Naive thymus-derived CD4-positive, alpha-beta T cell (primary cell): ENCODE results near the gene SLC22A23. TPM values are rescaled to one million over a fixed set of nuclear protein-coding genes. Genes with fewer than 3 reads are reported as not detected.

ENCODE experiments used
- ATAC-seq: fragments of 150-1000 bp; cut with Tn5 transposase; 2 replicates; pipeline ENCODE4 v1.10.0; 2021; ENCODE audit warnings: mild to moderate bottlenecking, moderate library complexity
- CTCF ChIA-PET: fragments of 350-600 bp; sonication (Branson Sonifier 250); formaldehyde crosslinking; loops from one replicate; lab custom pipeline; 2021; ENCODE audit warnings: antibody characterized with exemption; lab: Charles Lee
- POLR2A ChIA-PET: fragments of 350-600 bp; sonication (Branson Sonifier 250); formaldehyde crosslinking; loops from one replicate; lab custom pipeline; 2021; ENCODE audit warnings: antibody characterized with exemption, inconsistent platforms; lab: Charles Lee
- DNase-seq, 9 donors: peaks; one replicate each; pipeline versions ENCODE4 v3.0.0 to v3.0.0-alpha.2; 2020 to 2022; ENCODE audit warnings: mixed read lengths in 1 of 9
- H3K27ac ChIP-seq: one replicate; pipeline ENCODE4 v1.7.0; 2013; ENCODE audit warnings: mild to moderate bottlenecking, low read depth, low read length, moderate library complexity
- H3K27me3 ChIP-seq, 2 donors: one replicate each; pipeline ENCODE4 v1.7.0; 2013; ENCODE audit warnings: low read length in 2 of 2, mild to moderate bottlenecking in 2 of 2, moderate library complexity in 2 of 2; ENCODE audit not compliant: control insufficient read depth in 2 of 2, insufficient read depth in 2 of 2
- H3K36me3 ChIP-seq, 3 experiments: 1 replicate in 2 of 3; 2 replicates in 1 of 3; pipeline ENCODE4 v1.7.0; 2013; ENCODE audit warnings: low read length in 3 of 3, mild to moderate bottlenecking in 3 of 3, moderate library complexity in 1 of 3; ENCODE audit not compliant: insufficient read depth in 3 of 3, control insufficient read depth in 2 of 3
- H3K4me1 ChIP-seq, 2 donors: one replicate each; pipeline ENCODE4 v1.7.0; 2013; ENCODE audit warnings: low read length in 2 of 2, mild to moderate bottlenecking in 2 of 2, moderate library complexity in 1 of 2; ENCODE audit not compliant: control insufficient read depth in 2 of 2, insufficient read depth in 2 of 2
- H3K4me3 ChIP-seq: 2 replicates; pipeline ENCODE4 v1.7.0; 2013; ENCODE audit warnings: mild to moderate bottlenecking, low read length
- H3K9me3 ChIP-seq, 3 experiments: 1 replicate in 2 of 3; 2 replicates in 1 of 3; pipeline ENCODE4 v1.7.0; 2013; ENCODE audit warnings: low read length in 3 of 3; ENCODE audit not compliant: control insufficient read depth in 2 of 3
- H3K27ac Mint-ChIP-seq, 9 donors: one replicate each; pipeline ENCODE4 v1.8.0; 2020 to 2022; ENCODE audit warnings: mixed read lengths in 9 of 9, mild to moderate bottlenecking in 8 of 9, moderate library complexity in 5 of 9, inconsistent platforms in 2 of 9
- H3K27me3 Mint-ChIP-seq, 5 donors: one replicate each; pipeline ENCODE4 v1.8.0; 2021 to 2022; ENCODE audit warnings: mixed read lengths in 5 of 5, mild to moderate bottlenecking in 1 of 5
- H3K36me3 Mint-ChIP-seq, 5 donors: one replicate each; pipeline ENCODE4 v1.8.0; 2020 to 2022; ENCODE audit warnings: mixed read lengths in 5 of 5, mild to moderate bottlenecking in 3 of 5, inconsistent platforms in 1 of 5
- H3K4me1 Mint-ChIP-seq, 7 donors: one replicate each; pipeline ENCODE4 v1.8.0; 2020 to 2022; ENCODE audit warnings: mixed read lengths in 7 of 7, mild to moderate bottlenecking in 3 of 7, inconsistent platforms in 1 of 7
- H3K4me3 Mint-ChIP-seq, 10 donors: one replicate each; pipeline ENCODE4 v1.8.0; 2020 to 2022; ENCODE audit warnings: mild to moderate bottlenecking in 10 of 10, mixed read lengths in 10 of 10, moderate library complexity in 6 of 10, inconsistent platforms in 2 of 10
- H3K9me3 Mint-ChIP-seq, 11 donors: one replicate each; pipeline ENCODE4 v1.8.0; 2020 to 2022; ENCODE audit warnings: mixed read lengths in 11 of 11, mild to moderate bottlenecking in 4 of 11, inconsistent platforms in 1 of 11, moderate library complexity in 1 of 11
- intact Hi-C, 2 donors: fragments of 100-400 bp; cut with micrococcal nuclease; formaldehyde crosslinking; loops; one replicate each; pipeline ENCODE4 v1.15.1; 2023
- polyA plus RNA-seq, 2 donors: library from polyadenylated mRNA; unstranded; fragments of 300-500 nt; fragmentation: Illumina TruSeq; gene quantifications; one replicate each; pipeline ENCODE4 v1.2.3, GENCODE V29; 2021
- total RNA-seq, 6 experiments: library from RNA in 5 of 6; stranded (reverse) in 5 of 6; gene quantifications; 1 replicate in 5 of 6; 2 replicates in 1 of 6; pipeline ENCODE4 v1.2.3 and lab custom pipeline; 2021 to 2026

The SLC22A23 gene
- total and polyA plus RNA-seq, 7 experiments from 2014 or later, result 1.1 to 23.8 (median 13.6) TPM

DNA sequence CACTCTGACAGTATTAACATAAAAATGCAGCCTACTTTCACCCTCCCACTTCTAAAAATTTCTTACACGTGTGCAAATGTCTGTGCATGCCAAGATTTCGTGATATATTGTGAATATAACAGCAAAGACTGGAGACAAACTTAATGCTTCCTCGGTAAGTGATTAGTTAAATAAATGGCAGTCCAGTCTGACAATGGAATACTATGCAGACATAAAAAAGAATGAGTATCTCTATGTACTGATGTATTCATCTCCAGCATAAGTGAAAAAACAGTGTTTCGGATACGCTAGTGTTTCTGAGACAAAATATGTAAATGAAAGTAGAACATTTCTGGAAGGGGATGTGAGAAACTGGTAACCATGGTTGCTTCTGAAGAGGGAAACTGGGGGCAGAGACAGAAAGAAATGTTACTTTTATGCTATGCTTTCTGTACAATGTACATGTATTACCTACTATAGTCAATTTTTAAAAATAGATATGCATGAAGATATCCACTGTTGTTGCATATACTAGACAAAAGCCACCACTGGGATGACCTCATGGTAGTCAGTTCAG lies 7.0 kb downstream of the SLC22A23 start:
- Histone ChIP-seq H3K27ac (no peak overlapping the region), H3K27me3 (no peaks in the 10 kb centered on the region), H3K36me3 (no peaks in the 10 kb centered on the region), H3K9me3 (no peaks in the 10 kb centered on the region), H3K4me1 (peaks cover 0 to 31% of the 10 kb centered on the region in 2 donors), H3K4me3 (no peak overlapping the region)
- H3K36me3 Mint-ChIP-seq, result peaks cover 0 to 13% (median 7%) of the 10 kb centered on the region in 5 donors
- H3K27me3 Mint-ChIP-seq, result peaks cover 0 to 22% (median 0%) of the 10 kb centered on the region in 5 donors
- peaks cover 0 to 8% (median 0%) of the 10 kb centered on the region in 11 donors for H3K9me3 Mint-ChIP-seq
- DNase-seq (no peak), ATAC-seq (no peak)
- POLR2A ChIA-PET, result interaction anchor here (0.6 kb wide), 1 partner anchor 183 kb away, joined by 3 read pairs; no protein-coding TSS in a partner anchor
- CTCF ChIA-PET, result no interaction called here
- H3K4me1 Mint-ChIP-seq, result peaks cover 11 to 59% (median 46%) of the 10 kb centered on the region in 7 donors
- H3K4me3 Mint-ChIP-seq, result peak overlapping the region in 8 of 10 donors; percentile 30 to 65 (median 54)
- intact Hi-C loops, result loop anchor here (10.0 kb wide), 2 partner anchors 325 to 595 kb away; no protein-coding TSS in a partner anchor
- peak overlapping the region in 8 of 9 donors; percentile 37 to 90 (median 66) for H3K27ac Mint-ChIP-seq

DNA sequence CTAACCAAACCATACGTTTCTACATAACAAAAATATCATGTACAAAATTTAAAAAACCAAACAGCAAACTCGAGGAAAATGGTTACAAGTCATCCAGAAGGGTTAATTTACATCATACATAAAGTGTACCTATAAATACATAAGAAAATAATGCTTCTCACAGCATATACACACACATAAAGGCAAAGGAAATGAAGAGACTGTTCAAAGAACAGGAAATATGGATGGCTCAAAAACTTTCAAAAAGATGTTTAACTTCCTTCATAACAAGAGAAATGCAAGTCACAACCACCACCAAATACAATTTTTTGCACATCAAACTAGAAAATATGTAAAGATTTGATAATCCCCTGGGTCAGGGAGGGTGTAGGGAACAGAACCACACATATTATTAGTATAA lies 7.5 kb downstream of the SLC22A23 start:
- DNase-seq (peak in 6 of 9 donors; percentile 26 to 62 (median 54)), ATAC-seq (peak; percentile 55)
- H3K9me3 Mint-ChIP-seq, result peaks cover 0 to 8% (median 0%) of the 10 kb centered on the region in 11 donors
- Histone ChIP-seq H3K36me3 (no peaks in the 10 kb centered on the region), H3K4me1 (peaks cover 0 to 26% of the 10 kb centered on the region in 2 donors), H3K9me3 (no peaks in the 10 kb centered on the region), H3K27ac (no peak overlapping the region), H3K4me3 (no peak overlapping the region), H3K27me3 (no peaks in the 10 kb centered on the region)
- H3K27ac Mint-ChIP-seq, result peak overlapping the region in 8 of 9 donors; percentile 37 to 90 (median 66)
- H3K4me1 Mint-ChIP-seq, result peaks cover 11 to 63% (median 51%) of the 10 kb centered on the region in 7 donors
- peaks cover 0 to 22% (median 0%) of the 10 kb centered on the region in 5 donors for H3K27me3 Mint-ChIP-seq
- peak overlapping the region in 9 of 10 donors; percentile 30 to 65 (median 52) for H3K4me3 Mint-ChIP-seq
- peaks cover 0 to 13% (median 7%) of the 10 kb centered on the region in 5 donors for H3K36me3 Mint-ChIP-seq
- intact Hi-C loops, result no loop called here
- POLR2A ChIA-PET, result interaction anchor here (0.6 kb wide), 1 partner anchor 182 kb away, joined by 3 read pairs; no protein-coding TSS in a partner anchor
- CTCF ChIA-PET, result no interaction called here

GRCh38 chr6:3447005-3447404 lies 9.8 kb downstream of the SLC22A23 start:
- Mint-ChIP-seq H3K36me3 (peaks cover 0 to 13% (median 7%) of the 10 kb centered on the region in 5 donors), H3K4me3 (peak overlapping the region in 1 of 10 donors; percentile 3), H3K27ac (peak overlapping the region in 7 of 9 donors; percentile 4 to 59 (median 21)), H3K9me3 (peaks cover 0 to 8% (median 0%) of the 10 kb centered on the region in 11 donors), H3K4me1 (peaks cover 11 to 71% (median 58%) of the 10 kb centered on the region in 7 donors), H3K27me3 (peaks cover 0 to 17% (median 0%) of the 10 kb centered on the region in 5 donors)
- H3K4me3 ChIP-seq, result no peak overlapping the region
- ATAC-seq, result no peak
- intact Hi-C loops, result no loop called here
- H3K36me3 ChIP-seq, result no peaks in the 10 kb centered on the region
- DNase-seq, result no peak
- POLR2A ChIA-PET, result no interaction called here
- H3K9me3 ChIP-seq, result no peaks in the 10 kb centered on the region
- CTCF ChIA-PET, result interaction anchor here (1.5 to 1.9 kb wide), 2 partner anchors 12 to 36 kb away, joined by 3 to 6 read pairs; no protein-coding TSS in a partner anchor
- no peaks in the 10 kb centered on the region for H3K27me3 ChIP-seq
- no peak overlapping the region for H3K27ac ChIP-seq
- H3K4me1 ChIP-seq, result peaks cover 0 to 15% of the 10 kb centered on the region in 2 donors

- H3K27ac ChIP-seq, result no peak overlapping the region
- peaks cover 0 to 9% (median 0%) of the 10 kb centered on the region in 5 donors for H3K27me3 Mint-ChIP-seq
- peak overlapping the region in 1 of 9 donors; percentile 29 for H3K27ac Mint-ChIP-seq
- peaks cover 11 to 68% (median 51%) of the 10 kb centered on the region in 7 donors for H3K4me1 Mint-ChIP-seq
- H3K36me3 Mint-ChIP-seq, result peaks cover 0 to 13% (median 9%) of the 10 kb centered on the region in 5 donors
- H3K4me1 ChIP-seq, result peaks cover 0 to 15% of the 10 kb centered on the region in 2 donors
- ATAC-seq (no peak), DNase-seq (no peak)
- POLR2A ChIA-PET, result interaction anchor here (0.6 kb wide), 1 partner anchor 36 kb away, joined by 3 read pairs; no protein-coding TSS in a partner anchor
- no peaks in the 10 kb centered on the region for H3K9me3 ChIP-seq
- H3K4me3 ChIP-seq, result no peak overlapping the region
- H3K4me3 Mint-ChIP-seq, result no peak overlapping the region
- intact Hi-C loops, result no loop called here
- peaks cover 0 to 8% (median 0%) of the 10 kb centered on the region in 11 donors for H3K9me3 Mint-ChIP-seq
- CTCF ChIA-PET, result interaction anchor here (1.5 kb wide), 1 partner anchor 35 kb away, joined by 3 read pairs; no protein-coding TSS in a partner anchor
- H3K27me3 ChIP-seq, result no peaks in the 10 kb centered on the region
- H3K36me3 ChIP-seq, result no peaks in the 10 kb centered on the region
Observed at GRCh38 chr6:3446184-3446583, 10.7 kb downstream of the SLC22A23 start.

- H3K27me3 Mint-ChIP-seq, result peaks cover 0 to 2% (median 0%) of the 10 kb centered on the region in 5 donors
- Histone ChIP-seq H3K9me3 (no peaks in the 10 kb centered on the region), H3K4me3 (no peak overlapping the region), H3K36me3 (no peaks in the 10 kb centered on the region), H3K27me3 (no peaks in the 10 kb centered on the region), H3K27ac (no peak overlapping the region), H3K4me1 (peaks cover 0 to 7% of the 10 kb centered on the region in 2 donors)
- ChIA-PET POLR2A (interaction anchor here (1.2 kb wide), 1 partner anchor 9 kb away, joined by 5 read pairs; no protein-coding TSS in a partner anchor), CTCF (interaction anchor here (0.7 to 2.1 kb wide), 3 partner anchors 9 to 675 kb away, joined by 3 to 8 read pairs (median 3); no protein-coding TSS in a partner anchor)
- intact Hi-C loops, result no loop called here
- peaks cover 6 to 63% (median 43%) of the 10 kb centered on the region in 7 donors for H3K4me1 Mint-ChIP-seq
- H3K4me3 Mint-ChIP-seq, result no peak overlapping the region
- peak overlapping the region in 4 of 9 donors; percentile 10 to 46 (median 32) for H3K27ac Mint-ChIP-seq
- DNase-seq (no peak), ATAC-seq (no peak)
- peaks cover 0 to 5% (median 0%) of the 10 kb centered on the region in 11 donors for H3K9me3 Mint-ChIP-seq
- H3K36me3 Mint-ChIP-seq, result peaks cover 0 to 11% (median 8%) of the 10 kb centered on the region in 5 donors
Observed at GRCh38 chr6:3444276-3445088, 12.4 kb downstream of the SLC22A23 start.

GRCh38 chr6:3443221-3443515 lies 13.7 kb downstream of the SLC22A23 start:
- H3K27me3 Mint-ChIP-seq, result no peaks in the 10 kb centered on the region
- no peak overlapping the region for H3K27ac ChIP-seq
- intact Hi-C loops, result no loop called here
- POLR2A ChIA-PET, result interaction anchor here (0.6 to 1.2 kb wide), 2 partner anchors 10 to 152 kb away, joined by 3 to 5 read pairs; no protein-coding TSS in a partner anchor
- H3K9me3 Mint-ChIP-seq, result no peaks in the 10 kb centered on the region
- DNase-seq (no peak), ATAC-seq (no peak)
- H3K36me3 Mint-ChIP-seq, result peaks cover 0 to 15% (median 4%) of the 10 kb centered on the region in 5 donors
- no peaks in the 10 kb centered on the region for H3K36me3 ChIP-seq
- no peaks in the 10 kb centered on the region for H3K4me1 ChIP-seq
- no peak overlapping the region for H3K27ac Mint-ChIP-seq
- H3K27me3 ChIP-seq, result no peaks in the 10 kb centered on the region
- no peak overlapping the region for H3K4me3 ChIP-seq
- H3K9me3 ChIP-seq, result no peaks in the 10 kb centered on the region
- CTCF ChIA-PET, result interaction anchor here (0.6 to 2.1 kb wide), 3 partner anchors 10 to 102 kb away, joined by 3 to 8 read pairs (median 4); no protein-coding TSS in a partner anchor
- peaks cover 0 to 52% (median 32%) of the 10 kb centered on the region in 7 donors for H3K4me1 Mint-ChIP-seq
- H3K4me3 Mint-ChIP-seq, result no peak overlapping the region
